NOMO-1 (cell line): ENCODE results near the gene MBNL2.

Experiments
- DNase-seq, 2 experiments: peaks; one replicate each; lab custom pipeline; 2025; ENCODE audit not compliant: unreplicated experiment in 2 of 2; lab: John Stamatoyannopoulos, UW

Gene MBNL2

DNA sequence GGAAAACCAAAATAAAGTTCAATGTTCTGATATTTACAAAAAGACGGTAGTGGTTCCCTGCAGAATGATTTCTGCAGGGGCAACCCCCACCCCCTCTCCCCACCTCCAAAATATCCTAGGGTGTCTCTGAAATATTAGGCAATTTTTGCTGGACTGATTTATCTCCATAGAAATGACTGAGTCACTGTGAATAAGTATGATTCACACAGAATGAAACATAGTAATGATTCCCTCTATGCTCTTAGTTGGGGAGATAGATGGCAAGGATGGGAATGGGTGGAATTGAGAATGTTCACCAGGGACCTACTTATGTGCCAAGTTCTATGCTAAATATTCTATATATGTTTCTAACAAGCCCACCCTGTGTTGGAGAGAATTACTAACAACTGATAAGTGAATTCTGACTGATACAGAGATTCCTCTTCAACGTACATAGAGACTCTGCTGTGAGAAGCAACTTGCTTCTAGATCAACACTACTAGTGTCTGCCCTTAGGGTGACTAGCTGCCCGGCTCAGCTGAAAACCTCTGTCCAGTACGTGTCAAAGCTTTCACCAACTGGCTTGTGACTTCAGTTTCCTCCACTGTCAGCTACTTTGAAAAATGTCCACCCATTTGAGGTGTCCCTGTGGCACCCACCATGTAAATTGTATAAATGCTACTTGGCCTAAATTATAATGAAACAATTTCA lies 173.5 kb downstream of the MBNL2 start:
- DNase-seq, result no peak

DNA sequence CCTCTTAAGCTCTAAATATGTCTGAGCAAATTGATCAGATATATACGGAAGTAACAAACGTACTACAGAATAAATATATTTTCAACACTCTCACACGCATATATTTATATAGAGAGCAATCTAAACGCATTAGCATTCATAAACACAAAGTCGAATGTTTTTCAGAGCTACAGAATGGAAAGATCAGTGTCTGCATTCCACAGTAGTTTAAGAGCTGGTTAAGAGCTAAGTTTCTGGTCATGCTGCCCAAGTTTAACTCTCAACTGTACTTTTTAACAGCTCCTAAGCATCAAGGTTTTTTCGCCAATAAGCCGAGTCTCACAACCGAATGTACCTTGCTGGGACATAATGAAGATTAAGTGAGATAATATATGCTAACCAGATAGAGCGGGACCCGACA lies 175.1 kb downstream of the MBNL2 start:
- DNase-seq, result no peak

GRCh38 chr13:97401421-97401820 lies 179.3 kb downstream of the MBNL2 start:
- DNase-seq, result no peak

DNA sequence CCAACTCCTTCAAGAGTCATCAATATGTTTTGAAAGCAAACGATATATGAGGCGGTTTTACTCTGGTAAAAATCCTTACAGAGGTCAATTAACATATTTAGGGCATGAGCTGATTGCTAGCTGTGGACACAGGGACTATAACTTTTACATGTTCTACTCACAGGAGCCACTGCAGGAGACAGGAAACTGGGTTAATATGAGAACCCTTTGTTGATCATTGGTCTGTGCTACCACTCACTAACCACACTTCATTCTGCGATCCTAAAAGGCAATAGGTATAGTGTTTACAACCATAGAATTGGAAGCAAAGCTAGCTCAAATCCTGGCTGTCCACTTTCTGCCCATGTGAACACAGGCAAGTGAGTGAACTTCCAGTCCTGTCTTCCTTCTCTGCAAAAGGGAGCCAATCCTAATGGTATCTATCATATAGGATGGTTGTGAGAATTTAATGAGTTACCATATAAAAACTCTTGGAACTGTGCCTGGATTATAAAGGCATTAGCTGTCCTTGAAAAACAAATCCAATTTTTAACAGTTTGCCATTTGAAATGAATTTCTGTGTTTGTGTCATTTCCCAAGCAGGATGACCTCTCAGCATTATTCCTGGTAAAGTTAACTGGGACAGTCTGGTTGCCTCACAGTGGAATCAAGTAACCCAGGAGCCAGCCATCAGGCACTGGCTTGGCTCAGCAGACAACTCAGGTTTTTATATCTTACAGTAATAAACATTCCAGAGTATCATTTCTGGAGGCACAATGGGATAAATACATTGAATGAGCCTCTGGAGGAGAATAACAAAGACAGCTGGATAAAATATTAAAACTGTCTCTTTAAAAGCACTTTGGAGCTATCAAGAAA lies 182.0 kb downstream of the MBNL2 start:
- no peak for DNase-seq

- no peak for DNase-seq
Measured at GRCh38 chr13:97407540-97407939, 185.4 kb downstream of the MBNL2 start.

DNA sequence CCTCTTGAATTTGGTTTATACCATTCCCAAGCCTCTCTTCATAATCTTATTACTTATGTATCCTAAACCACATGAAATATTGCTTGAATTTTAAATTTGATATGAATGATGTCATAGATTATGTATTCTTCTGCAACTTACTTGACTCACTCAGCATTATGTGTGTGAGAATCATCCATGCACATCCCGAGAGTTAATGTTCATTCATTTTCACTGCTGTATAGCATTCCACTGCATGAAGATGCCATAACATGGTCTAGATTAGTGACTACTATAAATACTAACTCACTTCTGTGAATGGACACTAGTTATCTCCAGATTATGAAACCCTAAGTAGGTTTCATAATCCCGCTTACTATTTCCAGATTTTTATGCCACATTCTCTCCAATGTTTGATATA lies 186.8 kb downstream of the MBNL2 start:
- DNase-seq, result no peak

DNA sequence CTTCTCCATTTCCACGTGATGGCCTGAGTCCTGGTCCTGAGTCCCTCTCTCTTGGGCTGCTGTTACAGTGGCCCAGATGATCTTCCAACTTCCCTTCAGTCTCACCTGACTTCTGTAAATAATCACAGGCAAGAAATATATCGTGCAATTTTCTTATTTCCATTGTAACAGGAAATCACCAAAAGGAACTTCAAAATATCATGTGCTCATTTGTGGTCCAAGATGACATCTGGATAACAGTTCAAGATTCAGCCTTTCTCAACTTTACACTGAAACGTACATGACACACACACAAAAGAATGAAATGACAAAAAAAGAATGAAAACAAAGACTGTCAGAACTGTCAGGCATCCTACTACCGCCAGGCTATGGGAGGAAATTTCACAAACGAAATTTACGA lies 189.9 kb downstream of the MBNL2 start:
- no peak for DNase-seq

DNA sequence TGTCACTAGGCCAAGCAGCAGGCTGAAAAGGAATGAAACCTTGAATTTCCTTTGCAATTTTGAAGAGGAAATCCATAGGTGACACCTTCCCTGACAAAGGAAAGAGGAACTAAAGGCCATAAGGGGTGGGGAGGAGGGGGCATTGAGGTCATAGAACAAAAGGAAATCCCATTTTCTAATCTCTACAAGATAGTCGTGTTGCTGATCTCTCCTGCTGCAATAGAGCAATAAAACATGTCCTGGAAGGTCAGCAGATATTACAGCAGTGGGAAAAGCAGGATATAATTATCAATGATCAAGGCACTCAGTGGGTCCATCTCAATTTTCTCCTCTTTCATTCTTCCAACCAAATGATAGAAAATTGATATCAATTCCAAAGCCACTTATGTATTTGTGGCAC lies 191.6 kb downstream of the MBNL2 start:
- no peak for DNase-seq

GRCh38 chr13:97414392-97414791 lies 192.3 kb downstream of the MBNL2 start:
- DNase-seq, result no peak

- no peak for DNase-seq
Measured at GRCh38 chr13:97417698-97418097, 195.6 kb downstream of the MBNL2 start.

DNA sequence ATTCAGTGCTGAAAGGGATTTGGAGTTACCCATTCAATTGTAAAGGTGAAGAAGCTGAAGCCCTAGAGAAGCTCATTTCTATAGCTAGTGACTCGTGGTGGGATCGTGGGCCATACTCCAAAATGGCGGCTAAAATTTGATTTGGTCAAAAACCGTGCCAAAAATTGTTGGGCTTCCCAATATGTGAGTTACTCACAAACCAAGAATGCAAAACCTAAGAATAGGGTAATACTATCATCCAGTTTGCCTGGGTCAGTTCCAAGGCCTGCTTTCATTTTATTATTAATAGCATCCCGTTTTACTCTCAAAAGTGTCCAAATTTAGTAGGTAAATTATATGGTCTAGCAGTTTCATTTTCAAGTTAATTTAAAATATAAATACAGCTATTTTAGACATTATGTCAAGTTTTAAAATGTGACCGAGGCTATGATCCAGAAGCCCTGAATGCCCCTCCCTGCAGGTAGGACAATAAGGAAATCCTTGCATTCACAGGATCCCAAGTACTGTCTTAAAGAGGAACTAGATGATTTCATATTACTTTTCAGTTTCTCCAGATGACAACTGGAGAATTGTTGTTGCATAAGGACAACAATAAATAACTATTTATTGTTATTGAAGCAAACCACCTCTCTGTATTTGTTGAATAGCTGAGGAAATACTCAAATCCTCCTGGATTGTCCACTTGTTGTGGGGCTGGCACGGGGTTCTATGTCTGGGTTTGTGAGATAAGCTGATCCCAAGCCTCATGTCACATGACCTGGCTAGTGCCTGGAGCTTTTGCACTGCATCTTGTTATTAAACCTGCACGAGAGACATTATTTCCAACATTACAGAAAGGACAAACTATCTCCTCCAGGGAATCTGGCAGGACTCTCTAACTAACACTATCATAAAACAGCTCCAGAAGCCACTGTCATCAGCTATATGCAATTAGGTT lies 200.3 kb downstream of the MBNL2 start:
- no peak for DNase-seq

DNA sequence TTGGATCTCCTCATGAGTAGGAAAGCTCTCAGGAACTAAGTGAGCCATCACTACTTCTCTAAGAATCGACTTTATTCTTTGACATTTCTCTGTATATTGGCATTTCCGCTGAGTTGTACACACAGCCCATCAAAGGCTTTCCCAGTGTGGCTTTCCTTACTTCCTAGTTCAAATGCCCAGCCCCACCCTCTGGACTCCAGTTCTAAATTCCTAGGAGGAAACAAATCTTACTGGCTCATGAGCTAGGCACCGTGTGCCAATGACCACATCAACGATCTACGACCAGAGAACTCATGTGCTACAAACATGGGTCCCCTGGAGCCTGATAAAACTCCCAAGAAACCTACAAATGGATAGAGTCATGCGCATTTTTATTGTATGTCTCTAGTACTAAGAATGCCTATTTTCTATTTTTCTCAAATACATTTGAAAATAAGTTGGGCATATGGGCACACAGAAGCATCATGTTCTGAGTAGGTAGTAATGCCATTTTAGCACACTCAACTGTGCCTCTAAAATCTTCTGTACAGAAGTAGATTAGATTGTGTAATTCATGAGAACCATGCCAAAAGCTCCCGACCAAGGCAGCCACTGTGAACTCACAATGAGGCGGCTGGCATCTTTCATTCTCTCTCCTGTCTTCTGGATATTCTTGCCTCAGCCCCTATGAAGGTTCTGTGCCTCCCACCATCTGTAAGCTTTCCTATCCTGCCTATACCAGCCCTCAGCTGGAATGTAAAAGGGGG lies 201.3 kb downstream of the MBNL2 start:
- no peak for DNase-seq

DNA sequence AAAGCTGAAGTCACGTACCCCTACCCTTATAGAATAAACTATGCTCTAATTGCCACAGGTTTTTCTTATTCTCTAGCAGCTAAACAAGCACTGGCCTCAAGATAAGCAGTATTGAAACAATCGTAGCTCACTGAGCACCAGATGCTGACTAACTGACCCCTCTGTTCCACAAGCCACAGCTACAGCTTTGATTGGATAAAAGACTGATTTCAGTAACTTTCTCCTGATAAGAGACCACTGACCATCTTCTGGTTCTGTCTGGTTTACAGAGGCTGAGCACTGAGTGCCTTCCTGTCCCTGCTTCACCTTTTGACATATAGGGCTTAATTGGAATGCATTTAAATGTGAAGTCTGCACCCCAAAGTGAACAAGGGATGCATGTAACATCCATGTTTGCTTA lies 203.5 kb downstream of the MBNL2 start:
- no peak for DNase-seq

- no peak for DNase-seq
Measured at GRCh38 chr13:97426695-97427094, 204.6 kb downstream of the MBNL2 start.

DNA sequence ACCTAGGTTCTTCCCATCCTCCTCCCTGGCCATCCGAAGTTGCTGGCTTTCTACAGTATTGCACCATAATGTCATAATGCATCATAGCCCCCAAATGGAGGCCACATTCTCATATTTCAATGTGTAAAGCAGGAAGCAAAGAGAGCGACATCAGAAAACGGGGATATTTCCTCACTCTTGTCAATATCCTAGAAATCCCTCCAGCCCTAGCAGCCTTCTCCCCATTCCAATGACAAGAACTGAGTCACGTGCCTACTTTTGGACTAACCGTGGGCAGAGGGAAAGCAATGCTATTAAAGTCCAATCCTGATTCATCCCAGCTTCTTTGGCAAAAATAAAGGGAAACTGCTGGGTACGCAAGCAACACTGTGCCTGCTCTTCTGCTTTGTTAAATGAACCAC lies 207.5 kb downstream of the MBNL2 start:
- peak in 1 of 2 experiments; percentile 16 for DNase-seq

DNA sequence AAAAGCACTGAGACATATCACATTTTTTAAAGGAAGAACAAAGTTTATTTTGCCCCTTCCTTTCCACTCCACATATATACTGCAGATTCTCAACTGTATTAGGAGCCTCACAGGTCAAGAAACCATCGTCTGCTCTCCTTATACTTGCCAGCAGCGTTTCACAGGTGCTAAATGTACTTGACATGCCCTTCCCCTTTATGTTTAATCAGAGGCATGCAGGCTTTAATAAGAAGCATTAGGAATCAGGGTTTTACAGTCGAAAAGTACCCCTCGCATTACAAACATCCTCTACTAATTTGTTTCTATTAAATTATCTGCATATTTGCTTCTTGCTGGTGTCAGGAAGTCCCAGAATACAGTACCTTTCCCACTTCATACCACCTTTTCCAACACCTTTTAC lies 208.2 kb downstream of the MBNL2 start:
- no peak for DNase-seq

DNA sequence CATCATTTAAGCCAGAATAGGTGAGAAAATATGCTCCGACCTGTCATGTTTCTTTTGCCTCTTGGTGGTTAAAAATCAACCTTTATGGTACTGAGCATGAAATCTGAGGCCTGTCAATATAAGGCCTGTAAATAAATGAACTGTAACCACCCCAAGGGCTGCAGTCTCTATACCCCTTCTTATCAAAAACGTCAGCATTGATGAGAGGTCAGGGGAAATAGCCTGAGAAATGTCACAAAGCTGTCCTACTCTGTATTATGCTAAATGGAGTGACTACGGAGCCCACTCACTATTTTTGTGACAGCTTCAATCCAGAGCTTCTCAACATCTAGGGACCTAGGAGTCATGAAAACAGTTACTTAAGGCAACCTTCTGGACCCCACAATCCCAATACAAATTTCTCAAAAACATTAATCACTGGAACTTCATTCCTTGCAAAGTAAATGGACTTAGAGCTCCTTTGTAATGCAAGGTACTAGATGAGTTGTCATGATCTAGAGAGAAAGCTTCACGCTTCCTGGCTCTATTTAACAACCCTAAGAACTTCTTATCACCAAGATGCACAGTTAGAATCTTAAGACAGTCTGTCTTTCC lies 209.1 kb downstream of the MBNL2 start:
- no peak for DNase-seq

DNA sequence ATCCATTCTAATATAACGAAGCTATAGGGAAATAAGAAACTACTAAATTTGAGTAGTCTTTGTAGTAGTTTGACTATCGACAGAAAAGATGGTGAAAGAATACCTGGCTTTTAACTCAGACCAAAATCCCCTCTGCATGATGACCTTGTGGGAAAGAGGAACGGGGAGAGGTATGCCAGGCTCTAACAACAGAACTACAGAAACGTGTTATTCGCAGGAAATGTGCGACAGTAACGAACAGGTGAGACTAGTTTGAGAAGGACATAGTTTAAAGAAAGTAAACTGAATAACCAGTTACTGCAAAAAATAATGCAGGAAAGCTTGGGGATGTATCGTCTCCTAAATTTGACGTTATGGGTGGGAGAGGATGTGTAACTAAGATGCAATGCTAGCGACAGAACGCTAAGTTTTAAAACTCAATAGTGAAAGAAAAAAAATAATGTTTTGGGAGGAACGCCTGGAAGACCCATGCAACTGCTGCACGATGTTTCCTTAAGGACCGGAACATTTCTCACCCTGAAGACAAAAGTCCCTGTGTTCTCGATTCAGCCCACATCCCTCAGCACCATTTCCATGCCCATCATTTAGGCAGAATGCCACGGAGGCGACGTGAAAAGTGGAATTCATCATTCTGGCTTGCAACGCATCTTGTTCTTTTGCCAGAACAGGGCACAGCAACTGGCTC lies 210.2 kb downstream of the MBNL2 start:
- peak in 1 of 2 experiments; percentile 10 for DNase-seq

DNA sequence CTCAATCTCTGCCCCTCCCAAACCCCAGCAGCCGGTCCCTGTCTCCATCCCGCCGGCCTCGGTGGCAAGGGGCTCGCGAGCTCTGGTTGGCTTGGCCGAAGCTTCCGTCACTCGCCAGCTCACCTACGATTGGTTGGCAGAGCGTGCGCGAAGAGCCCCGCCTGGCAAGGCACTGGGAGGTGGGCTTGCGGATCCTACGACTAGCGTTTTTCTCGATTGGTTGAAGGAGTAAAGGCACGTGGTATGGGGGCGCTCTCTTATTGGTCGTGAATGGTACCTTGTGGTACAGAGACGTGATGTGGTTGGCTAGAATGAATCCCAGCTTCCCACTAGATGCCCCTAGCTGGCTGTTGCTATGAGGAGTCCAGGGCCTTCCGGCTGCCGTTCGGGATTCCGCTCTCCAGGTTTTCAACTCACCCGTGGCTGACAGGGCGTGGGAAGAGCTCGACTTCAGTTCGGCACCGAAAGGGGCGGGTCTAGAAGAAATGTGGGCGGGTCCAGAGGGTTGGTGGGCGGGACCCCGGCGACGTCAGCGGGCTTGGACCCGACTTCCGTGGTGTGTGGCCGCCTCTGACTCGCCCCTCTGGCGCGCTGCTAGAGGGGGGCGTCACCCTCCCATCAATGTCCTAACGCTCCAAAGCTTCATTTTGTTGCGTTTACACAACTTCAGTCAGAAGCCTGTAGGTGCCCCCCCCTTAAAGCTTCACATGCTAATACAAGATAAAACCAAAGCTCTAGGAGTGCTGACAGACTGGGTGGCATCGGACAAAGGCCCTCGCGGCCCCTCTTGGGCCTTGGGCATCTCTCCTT lies 211.0 kb downstream of the MBNL2 start:
- peak; percentile 99 for DNase-seq
